Stimulated activated CD4-positive, alpha-beta T cell treated with anti-CD3 and anti-CD28 coated beads, TNF-alpha, amount 100 ng/mL, for 4 hours (primary cell): Measurements from ENCODE around the gene GDAP2.

Source experiments
- DNase-seq, 3 experiments: peaks; one replicate each; pipeline ENCODE4 v3.0.0-alpha.2; 2020; ENCODE audit warnings: low read depth in 3 of 3

Gene GDAP2

DNA sequence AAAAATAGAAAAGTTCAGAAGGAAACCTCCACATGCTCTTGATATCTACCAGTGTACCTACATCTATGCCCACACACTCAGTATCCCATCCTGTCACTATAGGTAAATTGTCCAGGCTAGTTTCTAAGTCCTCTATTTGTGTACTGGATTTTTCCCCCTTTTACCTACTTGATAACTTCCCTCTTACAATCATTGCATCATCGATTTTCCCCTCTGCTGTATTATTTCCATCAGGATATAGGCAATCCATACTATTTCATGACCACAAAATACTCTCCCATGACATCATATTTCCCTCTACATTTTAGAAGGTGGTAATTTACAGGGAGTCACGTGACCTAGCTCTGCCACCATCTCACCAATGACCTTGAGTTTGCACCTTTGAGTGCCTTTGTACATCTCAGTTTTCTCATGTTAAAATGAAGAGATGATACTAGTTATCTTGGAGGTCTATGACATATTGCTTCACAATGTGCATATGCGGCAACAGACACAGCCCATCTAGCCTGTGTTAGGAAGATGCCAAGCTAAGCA, 88.2 kb downstream of the GDAP2 start:
- DNase-seq = no peak

GRCh38 chr1:117838911-117839310, 90.5 kb downstream of the GDAP2 start:
- no peak for DNase-seq

DNA sequence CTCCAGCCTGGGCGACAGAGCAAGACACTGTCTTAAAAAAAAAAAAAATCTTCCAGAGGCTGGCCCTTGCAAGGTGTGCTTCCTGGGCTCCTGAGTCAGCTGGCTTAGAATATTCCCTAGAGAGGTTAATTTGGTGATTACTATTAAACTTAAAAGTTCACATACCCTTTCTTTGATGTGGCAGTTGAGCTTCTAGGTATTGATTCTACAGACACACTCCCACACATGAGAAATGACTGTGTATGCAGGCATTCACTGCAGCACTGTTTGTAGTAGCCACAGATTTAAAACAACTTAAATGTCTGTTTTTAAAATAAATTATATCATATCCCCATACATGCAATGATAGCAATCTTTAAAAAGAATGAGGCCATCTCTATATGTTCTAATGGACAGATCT, 93.4 kb downstream of the GDAP2 start:
- no peak for DNase-seq

DNA sequence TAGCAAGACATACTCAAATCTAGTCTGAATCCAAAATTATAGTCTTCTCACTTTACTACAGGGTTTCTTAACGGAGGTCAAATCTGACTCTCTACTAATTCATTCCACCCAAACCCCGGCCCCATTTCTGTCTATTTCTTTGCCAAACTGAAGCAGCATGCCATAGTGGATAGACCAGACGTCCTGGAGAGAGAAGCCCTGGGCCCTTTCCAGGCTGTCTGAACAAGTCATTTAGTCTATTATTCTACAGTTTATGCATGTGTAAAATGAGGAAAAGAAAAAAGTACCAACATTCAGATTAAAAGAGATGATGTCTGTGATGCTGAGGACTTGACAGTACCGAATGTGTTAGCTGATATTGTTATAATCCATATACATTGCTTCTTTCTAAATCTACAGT, 95.0 kb downstream of the GDAP2 start:
- DNase-seq = no peak

GRCh38 chr1:117832453-117832852, 97.0 kb downstream of the GDAP2 start:
- DNase-seq = no peak

- DNase-seq = no peak
Measured at GRCh38 chr1:117830222-117830621, 99.2 kb downstream of the GDAP2 start.

DNA sequence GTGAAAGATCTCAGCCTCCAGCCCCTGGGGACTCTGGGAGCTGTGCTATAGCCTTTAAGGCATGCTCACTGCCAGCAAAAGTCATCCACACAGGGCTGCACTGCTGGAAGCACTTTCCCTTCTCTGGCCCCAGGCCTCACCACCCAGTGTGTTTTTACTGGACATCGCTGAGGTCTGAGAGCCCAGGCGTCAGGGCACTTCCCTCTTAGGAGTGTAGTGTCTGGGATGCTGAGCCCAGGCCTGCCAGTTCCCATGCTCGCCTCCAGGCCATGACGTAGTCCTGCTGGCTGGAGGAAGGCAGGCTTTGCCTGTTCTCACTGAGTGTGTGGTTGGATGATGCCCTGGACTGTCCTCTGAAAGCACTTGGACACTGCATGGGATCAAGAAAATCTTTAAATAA, 101.2 kb downstream of the GDAP2 start:
- no peak for DNase-seq

- no peak for DNase-seq
Measured at GRCh38 chr1:117826540-117827078, 102.8 kb downstream of the GDAP2 start.

DNA sequence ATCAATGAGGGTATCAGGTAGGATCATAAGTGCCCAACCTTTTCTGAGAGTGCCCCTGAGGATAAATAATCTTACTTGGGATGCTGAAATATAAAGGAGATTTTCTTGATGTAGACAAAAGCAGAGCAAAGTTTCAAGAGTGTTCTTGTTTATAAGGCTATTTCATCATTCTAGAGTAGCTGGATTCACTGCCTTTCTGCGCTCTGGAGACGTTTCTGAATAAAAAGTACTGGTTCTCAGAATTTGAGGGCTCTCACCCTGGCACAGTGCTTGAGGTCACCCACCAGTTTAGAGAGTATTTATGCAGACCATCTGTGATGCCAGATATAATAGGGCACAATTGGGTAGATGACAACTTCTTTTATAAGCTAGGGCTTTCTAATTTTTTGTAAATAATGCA, 103.3 kb downstream of the GDAP2 start:
- no peak for DNase-seq

- no peak for DNase-seq
Measured at GRCh38 chr1:117825414-117825813, 104.0 kb downstream of the GDAP2 start.

GRCh38 chr1:117824616-117825015, 104.8 kb downstream of the GDAP2 start:
- no peak for DNase-seq

- no peak for DNase-seq
Measured at GRCh38 chr1:117821774-117822482, 107.5 kb downstream of the GDAP2 start.

DNA sequence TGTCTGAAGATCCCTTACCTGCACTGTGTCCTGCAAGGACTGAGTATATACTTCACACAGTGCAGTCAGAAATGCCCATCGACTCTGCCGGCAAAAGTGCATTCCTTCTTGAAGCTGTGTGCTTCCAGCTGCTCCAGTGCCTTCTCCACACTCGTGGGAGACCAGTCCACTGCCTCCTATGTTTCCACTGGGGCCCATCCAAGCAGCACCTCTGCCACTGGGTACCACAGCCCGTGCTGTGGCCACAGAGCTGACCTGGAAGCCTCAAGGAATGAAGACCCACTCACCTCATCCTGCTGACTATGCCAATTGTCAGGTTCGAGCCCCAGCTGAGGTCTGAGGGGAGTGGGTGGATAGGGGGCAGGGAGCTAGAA, 108.1 kb downstream of the GDAP2 start:
- no peak for DNase-seq

- no peak for DNase-seq
Measured at GRCh38 chr1:117820694-117821381, 108.6 kb downstream of the GDAP2 start.

GRCh38 chr1:117820096-117820495, 109.3 kb downstream of the GDAP2 start:
- DNase-seq = no peak

GRCh38 chr1:117819301-117819700, 110.1 kb downstream of the GDAP2 start:
- no peak for DNase-seq

GRCh38 chr1:117818456-117818855, 111.0 kb downstream of the GDAP2 start:
- DNase-seq = no peak

DNA sequence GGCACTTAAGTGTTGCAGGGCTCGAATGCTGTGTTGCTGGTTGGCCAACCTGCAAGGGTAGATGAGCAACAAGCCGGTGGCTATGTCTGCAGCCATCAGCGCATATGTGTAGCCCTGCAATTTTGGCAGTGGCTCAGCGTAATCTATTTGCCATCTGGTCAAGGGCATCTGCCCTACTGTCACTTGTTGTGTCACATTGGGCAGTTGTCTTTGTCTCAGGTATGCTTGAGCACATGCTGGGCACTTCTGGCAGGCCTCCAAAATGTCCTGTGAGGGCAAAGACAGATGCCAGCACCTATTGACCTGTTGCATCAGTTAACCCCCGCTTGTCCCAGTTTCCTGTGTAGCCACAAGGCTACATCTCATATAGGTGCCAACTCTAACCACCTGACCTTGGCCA, 111.8 kb downstream of the GDAP2 start:
- no peak for DNase-seq

- no peak for DNase-seq
Measured at GRCh38 chr1:117815926-117816325, 113.5 kb downstream of the GDAP2 start.

- no peak for DNase-seq
Measured at GRCh38 chr1:117814856-117815797, 114.3 kb downstream of the GDAP2 start.
